Activated CD4-positive, alpha-beta memory T cell treated with anti-CD3 and anti-CD28 coated beads, Interleukin-2, amount 10 ng/mL, durations not matched to agents 7 days and 5 days (primary cell): Measurements from ENCODE around the gene ZNF740. TPM values are rescaled to one million over a fixed set of nuclear protein-coding genes. Genes with fewer than 3 reads are reported as not detected.

Experiments
- CTCF ChIA-PET: fragments of 350-600 bp; sonication (Branson Sonifier 250); formaldehyde crosslinking; loops from one replicate; lab custom pipeline; 2021; ENCODE audit warnings: antibody characterized with exemption, inconsistent platforms; lab: Charles Lee
- POLR2A ChIA-PET: fragments of 350-600 bp; sonication (Branson Sonifier 250); formaldehyde crosslinking; loops from one replicate; lab custom pipeline; 2021; ENCODE audit warnings: antibody characterized with exemption; lab: Charles Lee
- DNase-seq: peaks from one replicate; pipeline ENCODE4 v3.0.0-alpha.2; 2020
- H3K27ac Mint-ChIP-seq: one replicate; pipeline ENCODE4 v1.8.0; 2021; ENCODE audit warnings: mild to moderate bottlenecking, mixed read lengths
- H3K27me3 Mint-ChIP-seq: one replicate; pipeline ENCODE4 v1.8.0; 2021; ENCODE audit warnings: mixed read lengths
- H3K36me3 Mint-ChIP-seq: one replicate; pipeline ENCODE4 v1.8.0; 2021; ENCODE audit warnings: low read depth, mixed read lengths
- H3K4me1 Mint-ChIP-seq: one replicate; pipeline ENCODE4 v1.8.0; 2021; ENCODE audit warnings: mixed read lengths
- H3K4me3 Mint-ChIP-seq: one replicate; pipeline ENCODE4 v1.8.0; 2021; ENCODE audit warnings: mild to moderate bottlenecking, mixed read lengths
- H3K9me3 Mint-ChIP-seq: one replicate; pipeline ENCODE4 v1.8.0; 2021; ENCODE audit warnings: mixed read lengths
- total RNA-seq, 2 experiments: library from RNA; stranded (reverse); gene quantifications; one replicate each; pipeline ENCODE4 v1.2.3, GENCODE V29; 2021

ZNF740 gene
- total RNA-seq, 2 experiments from 2014 or later, result 33.7 to 45.5 TPM

DNA sequence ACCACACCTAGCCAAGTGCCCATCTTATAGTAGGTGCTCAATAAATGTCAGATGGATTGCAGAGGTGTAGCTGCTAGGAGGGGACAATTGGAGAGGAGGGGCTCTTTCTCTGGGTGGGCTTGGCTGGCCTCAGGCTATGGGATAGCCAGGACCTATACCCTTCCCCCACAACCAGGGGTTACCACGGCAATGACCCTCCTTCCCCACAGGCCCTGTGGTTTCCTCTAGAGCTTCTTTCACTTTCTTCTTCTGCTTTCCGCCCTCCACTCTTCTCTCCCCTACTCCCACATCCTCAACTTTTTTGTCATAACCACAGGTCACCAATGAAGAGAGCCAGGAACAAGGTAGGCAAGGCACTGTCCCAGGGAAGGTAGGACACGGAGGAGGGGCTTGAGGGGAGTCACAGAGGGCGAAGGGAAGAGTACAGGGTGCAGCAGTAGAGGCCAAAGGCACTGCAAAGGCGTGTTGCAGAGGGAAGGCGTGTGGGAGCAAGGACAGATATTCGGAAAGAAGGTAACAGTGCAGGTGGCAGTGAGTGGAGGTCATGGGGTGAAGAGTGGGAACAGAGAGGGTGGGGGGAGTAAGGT is 28.4 kb downstream of the ZNF740 start:
- ChIA-PET CTCF (interaction anchor here (0.6 to 15.2 kb wide), 15 partner anchors 10 to 289 kb away, joined by 3 to 211 read pairs (median 6); partner anchors contain the start of genes AAAS, CSAD, ESPL1 and MYG1), POLR2A (interaction anchor here (0.7 to 14.6 kb wide), 18 partner anchors 9 to 292 kb away, joined by 3 to 263 read pairs (median 6); partner anchors contain the start of genes AAAS, CSAD, ESPL1 and PFDN5)
- peak; percentile 62 for DNase-seq

DNA sequence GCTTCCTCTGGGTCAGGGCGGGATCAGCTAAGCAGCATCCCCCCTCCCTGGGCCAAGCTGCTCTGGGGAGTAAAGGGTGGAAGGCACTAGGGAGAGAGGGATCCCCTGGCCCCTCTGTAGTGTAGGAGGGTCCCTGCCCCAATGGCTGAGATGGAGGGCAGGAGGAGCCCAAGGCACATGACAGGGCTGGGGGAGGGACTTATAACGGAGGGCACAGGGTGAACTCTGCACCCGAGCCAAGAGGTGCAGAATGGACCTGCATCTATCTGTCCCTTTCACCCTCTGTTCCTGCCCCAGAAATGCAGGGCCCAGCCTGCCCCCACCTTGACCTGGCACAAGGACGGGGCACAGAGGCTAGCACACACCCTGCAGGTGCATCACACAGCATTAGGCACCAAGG is 30.3 kb downstream of the ZNF740 start:
- Mint-ChIP-seq H3K27me3 (no peaks in the 10 kb centered on the region), H3K36me3 (peaks cover 75% of the 10 kb centered on the region), H3K4me1 (peaks cover 84% of the 10 kb centered on the region), H3K9me3 (no peaks in the 10 kb centered on the region), H3K4me3 (no peak overlapping the region), H3K27ac (peak overlapping the region; percentile 21)
- CTCF ChIA-PET, result interaction anchor here (1.0 to 15.2 kb wide), 13 partner anchors 8 to 134 kb away, joined by 3 to 211 read pairs (median 11); partner anchors contain the start of genes AAAS, ESPL1 and PFDN5
- POLR2A ChIA-PET, result interaction anchor here (1.1 to 14.6 kb wide), 9 partner anchors 8 to 113 kb away, joined by 3 to 263 read pairs (median 10); partner anchors contain the start of genes CSAD, ESPL1, SOAT2 and ZNF740
- no peak for DNase-seq

More for the DNA sequence above, 28.4 kb downstream of the ZNF740 start:
- H3K27ac Mint-ChIP-seq, result peak overlapping the region; percentile 89
- H3K4me1 Mint-ChIP-seq, result peaks cover 80% of the 10 kb centered on the region
- peak overlapping the region; percentile 82 for H3K4me3 Mint-ChIP-seq
- H3K9me3 Mint-ChIP-seq, result no peaks in the 10 kb centered on the region
- H3K27me3 Mint-ChIP-seq, result no peaks in the 10 kb centered on the region
- H3K36me3 Mint-ChIP-seq, result peaks cover 72% of the 10 kb centered on the region

DNA sequence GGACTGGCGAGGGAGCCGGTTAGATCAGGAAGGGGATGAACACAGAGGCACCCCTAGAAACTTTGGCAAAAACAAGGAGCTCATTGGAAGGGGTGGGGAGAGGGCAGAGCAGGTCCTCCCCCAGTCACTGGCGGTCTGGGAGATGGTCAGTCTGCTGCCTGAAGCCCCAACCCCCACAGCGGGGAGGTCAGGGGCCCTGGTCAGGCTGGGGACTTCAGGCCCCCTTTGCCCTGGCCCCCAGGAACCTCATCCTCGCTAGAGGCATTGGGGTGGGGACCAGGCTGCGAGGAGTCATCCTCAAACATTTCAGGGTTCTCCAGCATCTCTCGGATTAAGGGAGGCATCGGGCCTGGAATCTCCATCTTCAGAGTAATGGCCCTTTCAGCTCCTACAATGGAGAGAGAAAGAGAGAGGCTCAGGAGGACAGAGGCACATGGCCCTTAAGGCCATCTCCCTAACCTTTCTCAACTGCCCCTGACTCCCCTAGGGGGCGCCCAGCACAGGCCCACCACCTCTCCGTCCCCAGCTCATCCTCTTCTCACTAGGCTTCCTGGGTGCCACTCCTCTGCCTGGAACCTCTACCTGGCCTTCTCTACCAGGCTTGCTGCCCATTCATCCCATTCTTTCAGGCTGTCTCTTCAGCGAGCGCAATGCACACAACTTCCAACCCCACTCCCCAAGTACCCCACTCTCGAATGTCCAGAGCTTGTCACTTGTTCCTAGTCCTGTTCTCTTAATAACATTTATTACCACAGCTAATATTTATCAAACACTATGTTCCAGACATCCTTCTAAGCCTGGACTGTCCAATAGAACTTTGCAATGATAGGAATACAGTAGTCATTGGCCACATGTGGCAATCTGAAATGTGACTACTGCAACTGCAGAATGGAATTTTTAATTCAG is 31.2 kb downstream of the ZNF740 start:
- H3K27ac Mint-ChIP-seq, result no peak overlapping the region

DNA sequence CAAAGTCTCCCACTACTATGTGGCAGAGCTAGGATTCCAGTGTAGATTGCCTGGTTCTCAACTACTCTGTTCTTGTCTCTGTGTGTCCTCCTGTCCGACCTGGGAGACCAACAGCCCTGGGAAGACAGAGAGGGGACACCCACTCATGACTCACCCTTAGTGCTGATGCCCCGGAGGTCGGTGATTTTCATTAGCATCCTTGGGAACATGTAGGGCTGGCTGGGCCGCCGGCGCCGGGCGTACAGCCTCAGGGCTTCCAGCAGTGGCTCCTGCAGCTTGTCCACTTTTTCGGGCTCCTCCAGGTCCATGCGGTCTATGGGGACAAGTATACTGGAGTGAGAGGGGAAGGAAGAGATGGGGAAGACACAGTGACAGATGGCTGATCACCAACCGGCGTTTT is 32.4 kb downstream of the ZNF740 start:
- H3K9me3 Mint-ChIP-seq, result no peaks in the 10 kb centered on the region
- no peaks in the 10 kb centered on the region for H3K27me3 Mint-ChIP-seq
- CTCF ChIA-PET, result interaction anchor here (0.7 to 15.2 kb wide), 21 partner anchors 6 to 403 kb away, joined by 3 to 211 read pairs (median 9); partner anchors contain the start of genes AAAS, CSAD, ESPL1 and ZNF740
- DNase-seq, result no peak
- H3K4me3 Mint-ChIP-seq, result no peak overlapping the region
- POLR2A ChIA-PET, result interaction anchor here (0.7 to 8.3 kb wide), 7 partner anchors 30 to 108 kb away, joined by 3 to 71 read pairs (median 5); partner anchors contain the start of genes AAAS and ESPL1
- H3K27ac Mint-ChIP-seq, result peak overlapping the region; percentile 55
- peaks cover 91% of the 10 kb centered on the region for H3K4me1 Mint-ChIP-seq
- H3K36me3 Mint-ChIP-seq, result peaks cover 75% of the 10 kb centered on the region

More for the DNA sequence above, 31.2 kb downstream of the ZNF740 start:
- Mint-ChIP-seq H3K9me3 (no peaks in the 10 kb centered on the region), H3K4me1 (peaks cover 89% of the 10 kb centered on the region), H3K27me3 (no peaks in the 10 kb centered on the region), H3K36me3 (peaks cover 73% of the 10 kb centered on the region), H3K4me3 (no peak overlapping the region)
- POLR2A ChIA-PET, result interaction anchor here (0.8 to 9.1 kb wide), 6 partner anchors 7 to 109 kb away, joined by 3 to 117 read pairs (median 14); partner anchors contain the start of genes ESPL1 and SOAT2
- CTCF ChIA-PET, result interaction anchor here (0.7 to 15.2 kb wide), 20 partner anchors 7 to 209 kb away, joined by 3 to 211 read pairs (median 8); partner anchors contain the start of genes AAAS, CSAD, ESPL1 and PFDN5
- DNase-seq, result no peak

DNA sequence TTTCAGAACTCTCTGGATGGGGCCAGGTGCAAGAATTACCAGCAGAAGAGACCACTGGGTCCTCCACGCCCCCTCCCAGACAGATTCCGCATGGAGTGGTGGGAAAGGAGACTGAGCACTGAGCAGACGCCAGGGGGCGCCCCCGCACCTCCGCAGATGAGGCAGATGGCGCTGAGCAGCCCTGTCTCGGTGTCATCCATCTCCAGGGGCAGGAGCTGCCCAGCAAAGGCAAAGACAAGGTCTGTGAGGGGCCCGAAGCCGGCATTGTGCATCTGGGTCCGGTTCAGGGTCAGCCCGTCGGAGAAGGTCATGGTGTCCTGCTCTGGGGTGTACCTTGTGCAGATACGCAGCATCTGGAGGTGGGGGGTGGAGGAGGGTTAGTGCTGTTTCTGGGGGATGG is 32.8 kb downstream of the ZNF740 start:
- Mint-ChIP-seq H3K27me3 (no peaks in the 10 kb centered on the region), H3K4me1 (peaks cover 91% of the 10 kb centered on the region), H3K36me3 (peaks cover 79% of the 10 kb centered on the region), H3K9me3 (no peaks in the 10 kb centered on the region), H3K27ac (peak overlapping the region; percentile 55), H3K4me3 (no peak overlapping the region)
- ChIA-PET CTCF (interaction anchor here (0.6 to 15.2 kb wide), 29 partner anchors 10 to 403 kb away, joined by 3 to 211 read pairs (median 5); partner anchors contain the start of genes AAAS, ESPL1, PFDN5 and SOAT2), POLR2A (interaction anchor here (0.7 to 8.3 kb wide), 13 partner anchors 9 to 108 kb away, joined by 3 to 71 read pairs (median 5); partner anchors contain the start of genes AAAS, ESPL1 and PFDN5)
- DNase-seq, result peak; percentile 84

DNA sequence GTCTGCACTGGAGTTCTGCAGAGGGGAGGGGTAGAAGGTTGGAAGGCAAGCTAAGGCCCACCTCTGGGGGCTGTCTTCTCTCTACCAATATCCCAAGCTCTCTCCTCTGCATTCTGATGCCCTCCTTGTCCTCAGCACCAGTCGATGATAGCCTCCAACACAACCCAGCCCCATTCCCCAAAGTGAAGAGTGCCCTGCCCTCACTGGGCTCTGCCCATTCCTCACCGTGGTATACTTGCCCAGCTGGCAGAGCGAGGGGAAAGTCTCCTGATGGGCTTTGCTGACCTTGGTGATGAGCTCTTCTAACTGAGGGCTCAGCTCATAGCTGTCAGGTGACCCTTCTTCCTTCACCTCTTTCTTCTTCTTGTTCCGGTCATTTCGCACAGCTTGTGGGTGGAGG is 33.7 kb downstream of the ZNF740 start:
- ChIA-PET CTCF (interaction anchor here (0.8 to 15.2 kb wide), 22 partner anchors 13 to 112 kb away, joined by 3 to 211 read pairs (median 6); partner anchors contain the start of genes AAAS, ESPL1, PFDN5 and SOAT2), POLR2A (interaction anchor here (0.8 to 8.3 kb wide), 15 partner anchors 8 to 131 kb away, joined by 3 to 71 read pairs (median 5); partner anchors contain the start of genes ESPL1, MYG1 and PFDN5)
- Mint-ChIP-seq H3K36me3 (peaks cover 80% of the 10 kb centered on the region), H3K4me1 (peaks cover 88% of the 10 kb centered on the region), H3K27ac (peak overlapping the region; percentile 55), H3K9me3 (no peaks in the 10 kb centered on the region), H3K27me3 (no peaks in the 10 kb centered on the region), H3K4me3 (no peak overlapping the region)
- DNase-seq, result no peak

DNA sequence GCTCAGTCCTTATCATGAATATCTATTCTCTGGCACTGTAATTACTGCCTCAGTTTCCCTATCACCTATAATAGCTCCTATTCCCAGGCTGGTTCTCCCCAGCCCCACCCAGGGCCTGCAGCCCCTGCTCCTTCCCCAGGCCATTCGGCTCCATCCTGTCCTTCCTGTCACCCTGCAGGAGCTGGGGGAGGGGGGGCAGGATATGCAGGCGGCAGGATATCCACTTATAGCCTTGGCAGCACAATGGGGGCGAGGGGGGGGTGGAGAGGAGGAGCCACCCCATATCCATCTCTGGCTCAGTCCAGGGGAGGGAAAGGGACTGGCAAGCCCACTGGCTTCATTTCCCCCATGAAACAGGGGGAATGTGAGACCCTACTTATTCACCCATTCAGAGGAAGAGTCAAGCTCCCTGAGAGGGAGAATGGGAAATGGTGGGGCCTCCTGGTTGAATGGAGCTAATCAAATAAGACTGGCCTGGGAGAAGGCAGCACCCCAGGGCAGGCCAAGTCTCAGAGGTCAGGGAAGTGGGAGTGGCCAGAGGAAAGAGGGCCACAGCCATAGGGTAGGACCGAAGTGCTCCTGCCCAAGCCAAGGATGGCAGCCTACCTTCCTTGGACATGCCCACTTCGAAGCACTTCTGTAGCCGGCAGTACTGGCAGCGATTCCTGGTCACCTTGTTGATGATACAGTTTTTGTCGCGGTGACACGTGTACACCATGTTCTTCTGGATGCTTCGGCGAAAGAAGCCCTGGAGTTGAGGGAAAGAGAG is 34.3 kb downstream of the ZNF740 start:
- Mint-ChIP-seq H3K36me3 (peaks cover 79% of the 10 kb centered on the region), H3K27ac (peak overlapping the region; percentile 83), H3K4me1 (peaks cover 85% of the 10 kb centered on the region), H3K9me3 (no peaks in the 10 kb centered on the region), H3K4me3 (no peak overlapping the region), H3K27me3 (no peaks in the 10 kb centered on the region)
- POLR2A ChIA-PET, result interaction anchor here (1.0 to 8.3 kb wide), 13 partner anchors 8 to 130 kb away, joined by 3 to 117 read pairs (median 5); partner anchors contain the start of genes ESPL1, ITGB7, MYG1 and PFDN5
- DNase-seq, result no peak
- CTCF ChIA-PET, result interaction anchor here (1.3 to 15.2 kb wide), 12 partner anchors 13 to 112 kb away, joined by 3 to 211 read pairs (median 18); partner anchors contain the start of genes AAAS, ESPL1 and SOAT2

DNA sequence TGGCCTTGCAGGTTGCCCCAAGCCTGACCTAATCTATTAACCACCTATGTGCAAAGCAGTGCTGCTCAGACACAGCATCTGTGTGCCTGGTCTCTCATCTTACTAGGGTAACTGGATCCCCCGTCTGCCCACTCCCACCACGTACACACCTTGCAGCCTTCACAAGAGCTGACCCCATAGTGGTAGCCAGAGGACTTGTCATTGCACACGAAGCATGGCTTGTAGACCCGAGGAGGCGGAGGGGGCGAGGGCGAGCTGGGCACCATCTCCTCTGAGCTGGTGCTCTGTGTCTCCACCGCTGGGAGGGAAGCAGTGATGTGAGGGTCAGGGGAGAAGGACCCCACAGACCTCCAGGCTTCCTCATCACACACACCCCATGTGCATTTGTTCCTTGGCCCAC is 35.0 kb downstream of the ZNF740 start:
- no peak overlapping the region for H3K4me3 Mint-ChIP-seq
- H3K27me3 Mint-ChIP-seq, result no peaks in the 10 kb centered on the region
- ChIA-PET CTCF (interaction anchor here (1.4 to 15.2 kb wide), 9 partner anchors 8 to 129 kb away, joined by 3 to 211 read pairs (median 74); partner anchors contain the start of genes AAAS, ESPL1 and ITGB7), POLR2A (interaction anchor here (1.1 to 7.5 kb wide), 10 partner anchors 8 to 109 kb away, joined by 3 to 117 read pairs (median 6); partner anchors contain the start of genes ESPL1, ITGB7, MYG1 and RARG)
- peaks cover 82% of the 10 kb centered on the region for H3K4me1 Mint-ChIP-seq
- H3K36me3 Mint-ChIP-seq, result peaks cover 74% of the 10 kb centered on the region
- no peak for DNase-seq
- H3K9me3 Mint-ChIP-seq, result no peaks in the 10 kb centered on the region
- peak overlapping the region; percentile 83 for H3K27ac Mint-ChIP-seq

DNA sequence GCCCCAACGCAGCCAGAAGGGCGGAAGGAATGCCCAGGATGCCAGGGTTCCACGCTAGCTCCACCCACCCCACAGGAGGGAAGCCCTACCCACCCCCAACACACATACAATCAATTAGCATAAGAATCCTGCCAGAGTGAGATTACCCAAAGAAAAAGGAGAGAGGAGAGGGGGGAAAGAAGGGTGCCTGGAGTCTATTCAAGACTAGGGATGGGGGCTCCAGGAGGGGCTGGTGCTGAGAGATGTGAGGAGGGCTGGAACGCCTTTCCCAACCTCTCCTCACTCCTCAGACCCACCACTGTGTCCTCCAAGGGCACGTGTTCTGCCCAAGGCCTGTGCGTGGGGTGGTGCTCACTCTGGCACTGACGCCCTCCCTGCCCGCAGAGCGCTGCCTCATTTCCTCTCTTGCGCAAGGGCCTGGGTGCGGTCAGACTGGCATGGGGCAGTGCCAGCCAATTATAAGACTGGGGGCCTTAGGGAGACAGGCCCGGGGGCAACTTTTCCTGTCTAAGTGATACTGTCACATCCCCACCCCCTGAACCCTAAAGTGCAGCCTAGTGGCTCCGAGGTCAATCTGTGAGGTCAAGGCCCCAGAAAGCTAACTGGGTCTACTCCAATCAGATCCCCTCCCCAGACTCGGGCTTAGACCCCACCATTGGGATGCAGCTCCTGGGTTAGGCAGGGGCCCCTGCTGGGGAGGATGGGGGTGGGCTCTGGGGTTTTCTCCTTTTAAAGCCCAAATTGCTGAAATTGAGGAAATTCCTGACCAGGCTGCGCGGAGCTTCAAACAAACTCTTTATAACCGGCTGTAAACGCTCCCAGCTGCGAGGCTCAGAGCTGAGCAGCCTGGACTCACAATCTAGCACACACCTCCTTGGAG is 36.8 kb downstream of the ZNF740 start:
- ChIA-PET POLR2A (interaction anchor here (0.8 to 7.5 kb wide), 11 partner anchors 10 to 104 kb away, joined by 3 to 117 read pairs (median 4); partner anchors contain the start of genes AAAS, CSAD, ESPL1 and ITGB7), CTCF (interaction anchor here (0.9 to 15.2 kb wide), 10 partner anchors 7 to 128 kb away, joined by 3 to 211 read pairs (median 52); partner anchors contain the start of genes AAAS, ESPL1 and ITGB7)
- DNase-seq, result peak; percentile 60
- Mint-ChIP-seq H3K27ac (peak overlapping the region; percentile 83), H3K9me3 (no peaks in the 10 kb centered on the region), H3K27me3 (no peaks in the 10 kb centered on the region), H3K36me3 (peaks cover 62% of the 10 kb centered on the region), H3K4me1 (peaks cover 80% of the 10 kb centered on the region), H3K4me3 (peak overlapping the region; percentile 81)

DNA sequence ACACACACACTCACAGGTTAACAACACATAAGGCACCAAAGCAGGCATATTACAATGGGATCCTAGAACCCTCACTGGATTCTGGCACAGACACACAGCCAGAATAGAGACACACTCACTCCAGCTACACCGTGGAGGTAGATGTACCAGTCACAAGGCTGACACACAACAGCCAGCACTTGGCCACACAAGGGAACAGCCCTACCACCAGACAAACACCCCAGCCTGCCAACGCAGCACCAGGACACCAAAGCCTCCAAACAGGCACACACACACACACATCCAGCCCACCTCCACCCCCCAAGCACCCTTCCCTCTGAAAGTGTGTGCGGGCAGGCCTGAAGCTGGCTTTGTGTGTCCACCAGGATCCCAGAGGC is 37.4 kb downstream of the ZNF740 start:
- ChIA-PET POLR2A (interaction anchor here (0.8 to 7.5 kb wide), 8 partner anchors 11 to 77 kb away, joined by 3 to 117 read pairs (median 12); partner anchors contain the start of genes CSAD, ESPL1, ITGB7 and PFDN5), CTCF (interaction anchor here (0.6 to 15.2 kb wide), 7 partner anchors 8 to 104 kb away, joined by 3 to 211 read pairs (median 30); partner anchors contain the start of genes AAAS and ESPL1)
- H3K27me3 Mint-ChIP-seq, result no peaks in the 10 kb centered on the region
- no peak for DNase-seq
- no peaks in the 10 kb centered on the region for H3K9me3 Mint-ChIP-seq
- peak overlapping the region; percentile 81 for H3K4me3 Mint-ChIP-seq
- H3K4me1 Mint-ChIP-seq, result peaks cover 82% of the 10 kb centered on the region
- peaks cover 55% of the 10 kb centered on the region for H3K36me3 Mint-ChIP-seq
- H3K27ac Mint-ChIP-seq, result peak overlapping the region; percentile 83
